DND-41 (cell line): ENCODE measurements around the gene NUDCD3.

Experiments used
- ATAC-seq: fragments of 200-7000 bp; cut with Tn5 transposase; 3 replicates; pipeline ENCODE4 v1.9.1; 2021; ENCODE audit warnings: low read depth; ENCODE audit not compliant: insufficient read depth
- DNase-seq: peaks from one replicate; pipeline ENCODE4 v3.0.0-alpha.2; 2020
- H2AFZ ChIP-seq: 2 replicates; pipeline ENCODE4 v1.6.0; 2012; ENCODE audit warnings: low read depth, low read length
- H3K27ac ChIP-seq: 2 replicates; pipeline ENCODE4 v1.5.1; 2012; ENCODE audit warnings: low read length, inconsistent platforms
- H3K27me3 ChIP-seq: fragments of 200-600 bp; sonication (generic); 2 replicates; pipeline ENCODE4 v1.6.0; 2012; ENCODE audit warnings: low read length, mild to moderate bottlenecking, inconsistent platforms; ENCODE audit not compliant: insufficient read depth, poor library complexity
- H3K36me3 ChIP-seq: 2 replicates; pipeline ENCODE4 v1.5.1; 2012; ENCODE audit warnings: low read length, inconsistent platforms; ENCODE audit not compliant: insufficient read depth
- H3K4me1 ChIP-seq: 2 replicates; pipeline ENCODE4 v1.5.1; 2012; ENCODE audit warnings: mild to moderate bottlenecking, low read length; ENCODE audit not compliant: insufficient read depth
- H3K4me2 ChIP-seq: 2 replicates; pipeline ENCODE4 v1.6.0; 2012; ENCODE audit warnings: mild to moderate bottlenecking, moderate library complexity, low read length, inconsistent platforms; ENCODE audit not compliant: insufficient read depth
- H3K4me3 ChIP-seq, 2 experiments: fragments of 200-600 bp in 1 of 2; shearing (Covaris generic) in 1 of 2; 2 replicates each; pipeline ENCODE4 v1.5.1; 2012 to 2016; ENCODE audit warnings: inconsistent platforms in 2 of 2, low read length in 2 of 2, mild to moderate bottlenecking in 2 of 2, low read depth in 1 of 2, moderate library complexity in 1 of 2
- H3K79me2 ChIP-seq: 2 replicates; pipeline ENCODE4 v1.6.0; 2012; ENCODE audit warnings: low read length, inconsistent platforms; ENCODE audit not compliant: insufficient read depth
- H3K9ac ChIP-seq: 2 replicates; pipeline ENCODE4 v1.6.0; 2012; ENCODE audit warnings: low read depth, mild to moderate bottlenecking, inconsistent platforms, low read length, moderate library complexity
- H3K9me3 ChIP-seq: 2 replicates; pipeline ENCODE4 v1.5.1; 2012; ENCODE audit warnings: low read length, moderate library complexity, mild to moderate bottlenecking, inconsistent platforms; ENCODE audit not compliant: insufficient read depth, severe bottlenecking
- H4K20me1 ChIP-seq: 2 replicates; pipeline ENCODE4 v1.6.0; 2012; ENCODE audit warnings: low read length; ENCODE audit not compliant: insufficient read depth
- CTCF ChIP-seq: IDR thresholded peaks from 2 replicates; pipeline ENCODE4 v1.5.1; 2012; ENCODE audit warnings: borderline replicate concordance, low read length, moderate library complexity, mild to moderate bottlenecking; ENCODE audit not compliant: poor library complexity, severe bottlenecking; ENCODE audit errors: extremely low read depth
- EZH2 ChIP-seq: IDR thresholded peaks from 3 replicates; pipeline ENCODE4 v1.6.1; 2012; ENCODE audit warnings: borderline replicate concordance, low read depth, mild to moderate bottlenecking, moderate library complexity, low read length, inconsistent platforms; ENCODE audit not compliant: severe bottlenecking

The NUDCD3 gene

GRCh38 chr7:44494960-44495359, 4.5 kb upstream of the NUDCD3 start:
- DNase-seq (no peak), ATAC-seq (no peak)
- no peak overlapping the region for H3K27ac ChIP-seq
- no peak overlapping the region for H3K4me2 ChIP-seq
- no peaks in the 10 kb centered on the region for H3K9me3 ChIP-seq
- H3K36me3 ChIP-seq, result no peaks in the 10 kb centered on the region; the same call in 1 of the 2 replicates
- TF ChIP-seq CTCF (no peak), EZH2 (no peak)
- no peak overlapping the region for H3K9ac ChIP-seq
- H3K79me2 ChIP-seq, result peaks cover 6% of the 10 kb centered on the region
- H2AFZ ChIP-seq, result no peak overlapping the region
- no peaks in the 10 kb centered on the region for H4K20me1 ChIP-seq
- no peak overlapping the region for H3K4me3 ChIP-seq
- H3K27me3 ChIP-seq, result no peaks in the 10 kb centered on the region
- H3K4me1 ChIP-seq, result peaks cover 9% of the 10 kb centered on the region

GRCh38 chr7:44491229-44491628, 771 bp upstream of the NUDCD3 start:
- TF ChIP-seq CTCF (no peak), EZH2 (no peak)
- peaks cover 36% of the 10 kb centered on the region for H3K79me2 ChIP-seq
- ATAC-seq (no peak), DNase-seq (no peak)
- peaks cover 27% of the 10 kb centered on the region for H3K4me1 ChIP-seq
- peak overlapping the region; percentile 89 for H3K27ac ChIP-seq
- peak overlapping the region; percentile 95 for H2AFZ ChIP-seq
- peak overlapping the region; percentile 89 for H3K9ac ChIP-seq
- no peaks in the 10 kb centered on the region for H4K20me1 ChIP-seq
- H3K9me3 ChIP-seq, result no peaks in the 10 kb centered on the region
- H3K36me3 ChIP-seq, result no peaks in the 10 kb centered on the region; the same call in 1 of the 2 replicates
- H3K4me2 ChIP-seq, result peak overlapping the region; percentile 92
- peak overlapping the region; percentile 73 to 79; a peak in 3 of 4 replicates for H3K4me3 ChIP-seq
- H3K27me3 ChIP-seq, result no peaks in the 10 kb centered on the region

- TF ChIP-seq EZH2, result no peak
- TF ChIP-seq CTCF, result no peak
- Histone ChIP-seq H3K79me2 (peaks cover 45% of the 10 kb centered on the region), H3K27ac (peak overlapping the region; percentile 89), H3K4me1 (peaks cover 27% of the 10 kb centered on the region), H3K9me3 (no peaks in the 10 kb centered on the region), H3K9ac (peak overlapping the region; percentile 89), H3K4me2 (peak overlapping the region; percentile 92), H3K36me3 (peaks cover 11% of the 10 kb centered on the region), H4K20me1 (no peaks in the 10 kb centered on the region), H2AFZ (peak overlapping the region; percentile 95), H3K4me3 (peak overlapping the region; percentile 73 to 79), H3K27me3 (no peaks in the 10 kb centered on the region)
- ATAC-seq, result peak; percentile 54; the same call in 2 of the 3 replicates
- DNase-seq, result no peak
These were observed 505 bp downstream of the NUDCD3 start for GRCh38 chr7:44489955-44490350.

GRCh38 chr7:44488955-44489354, 1.5 kb downstream of the NUDCD3 start:
- Histone ChIP-seq H3K27me3 (no peaks in the 10 kb centered on the region), H3K4me2 (peak overlapping the region; percentile 92), H3K4me1 (peaks cover 27% of the 10 kb centered on the region), H3K27ac (no peak overlapping the region), H2AFZ (no peak overlapping the region), H3K9ac (peak overlapping the region; percentile 89; the same call in 1 of the 2 replicates), H3K79me2 (peaks cover 54% of the 10 kb centered on the region), H3K36me3 (peaks cover 21% of the 10 kb centered on the region), H3K4me3 (peak overlapping the region; percentile 73 to 79; a peak in 3 of 4 replicates), H3K9me3 (peaks cover 7% of the 10 kb centered on the region), H4K20me1 (no peaks in the 10 kb centered on the region)
- TF ChIP-seq EZH2 (no peak), CTCF (no peak)
- ATAC-seq (no peak), DNase-seq (no peak)
